Stimulated activated CD8-positive, alpha-beta memory T cell treated with anti-CD3 and anti-CD28 coated beads, Interleukin-15, amount 100 ng/mL, for 4 hours (primary cell): ENCODE measurements around the gene ADGRB2.

Experiments used
- DNase-seq, 2 donors: peaks; one replicate each; pipeline ENCODE4 v3.0.0-alpha.2; 2020; ENCODE audit warnings: low read depth in 2 of 2

The ADGRB2 gene

GRCh38 chr1:31679091-31679490 lies 85.0 kb downstream of the ADGRB2 start:
- no peak for DNase-seq

DNA sequence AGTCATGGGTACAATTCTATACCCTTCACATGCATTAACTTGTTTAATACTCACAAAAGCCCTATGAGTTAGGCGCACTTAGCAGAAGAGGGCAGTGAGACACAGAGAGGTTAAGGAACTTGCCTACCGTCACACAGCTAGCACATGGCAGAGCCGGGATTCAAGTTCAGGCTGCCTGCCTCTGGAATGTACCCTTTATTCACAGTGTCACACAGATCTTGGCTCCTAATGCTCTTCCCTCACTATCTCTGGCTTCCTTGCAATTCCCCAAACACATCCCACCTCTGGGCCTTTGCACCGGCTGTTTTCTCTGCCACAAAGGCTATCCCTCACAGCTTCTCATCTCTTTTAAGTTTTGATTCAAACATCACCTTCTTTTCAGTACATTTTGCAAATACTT lies 85.5 kb downstream of the ADGRB2 start:
- no peak for DNase-seq

DNA sequence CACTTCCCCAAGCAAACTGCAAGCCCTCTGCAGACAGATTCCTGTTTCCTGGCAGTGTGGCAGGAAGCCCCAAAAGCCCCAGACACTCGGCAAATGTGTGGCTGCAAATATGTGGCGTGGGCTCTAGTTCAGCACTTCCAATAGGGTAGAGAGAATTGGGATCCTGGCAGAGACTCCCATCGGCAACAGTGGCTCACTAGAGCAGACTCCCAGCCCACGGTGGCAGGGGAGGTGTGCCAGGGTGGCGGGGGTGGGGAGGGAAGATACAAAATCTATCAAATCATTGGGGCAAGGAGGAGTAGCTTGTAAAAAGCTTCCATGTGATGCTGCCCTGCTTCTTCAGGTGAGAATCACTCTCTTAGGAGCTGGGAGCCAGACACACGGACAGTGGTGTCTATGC lies 86.2 kb downstream of the ADGRB2 start:
- DNase-seq: no peak

DNA sequence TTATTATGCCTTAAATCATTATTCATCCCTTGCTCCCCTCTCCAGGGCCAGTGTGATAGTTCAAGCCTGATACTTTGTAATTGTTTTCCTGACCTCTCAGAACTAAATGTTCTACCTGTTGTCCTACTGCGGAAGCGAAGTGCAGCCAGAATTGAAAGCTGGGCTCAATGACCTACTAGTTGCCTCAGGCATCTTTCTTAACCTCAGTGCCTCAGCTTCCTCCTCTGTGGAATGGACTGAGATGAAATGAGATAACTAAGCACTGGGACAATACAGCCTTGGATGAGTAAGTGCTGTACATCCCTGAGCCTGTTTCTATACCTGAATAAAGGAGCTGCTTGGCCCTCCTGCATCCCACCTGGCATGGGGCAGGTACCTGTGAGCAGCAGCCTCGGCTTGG lies 86.7 kb downstream of the ADGRB2 start:
- DNase-seq: no peak
